HG03060 (cell line): Measurements from ENCODE around the gene UNC13D.

Source experiments
- ATAC-seq: cut with Tn5 transposase; IDR thresholded peaks from one replicate; pipeline ENCODE4 v1.9.1; 2021; ENCODE audit warnings: low read depth, moderate number of reproducible peaks; ENCODE audit not compliant: unreplicated experiment

The UNC13D gene

DNA sequence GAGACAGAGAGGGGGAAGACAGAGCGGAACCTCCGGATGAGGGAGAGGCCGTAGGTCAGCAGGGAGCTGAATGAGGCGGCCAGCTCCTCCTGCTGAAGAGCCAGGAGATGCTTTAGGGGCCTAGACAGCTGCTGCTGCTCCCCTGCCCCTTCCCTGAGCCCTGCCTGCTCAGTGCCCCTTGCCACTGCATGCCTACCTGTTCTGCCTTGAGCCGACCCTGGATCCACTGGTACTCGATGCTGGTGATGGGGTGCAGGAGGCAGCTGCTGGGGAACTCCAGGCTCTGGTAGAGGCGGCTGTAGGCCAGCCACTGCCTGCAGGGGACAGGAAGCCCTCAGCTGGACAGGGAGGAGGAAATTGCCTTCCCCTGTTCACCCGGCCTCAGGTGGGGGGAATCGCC is 7.6 kb downstream of the UNC13D start:
- ATAC-seq: no peak

DNA sequence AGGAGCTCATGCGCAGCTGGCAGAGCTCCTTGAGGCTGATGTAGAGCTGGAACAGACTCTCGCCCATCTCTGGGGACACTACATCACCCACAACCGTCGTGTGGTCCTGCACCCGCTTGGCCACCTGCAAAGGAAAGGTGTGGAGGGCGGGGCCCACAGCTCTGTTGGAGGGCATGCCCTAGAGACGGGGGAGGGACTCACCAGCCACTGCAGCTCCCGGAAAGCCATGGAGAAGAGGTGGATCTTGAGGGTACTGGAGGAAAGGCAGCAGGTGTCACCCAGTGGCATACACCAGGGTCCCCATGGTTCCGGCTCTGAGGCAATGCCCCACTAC is 8.6 kb downstream of the UNC13D start:
- no peak for ATAC-seq

DNA sequence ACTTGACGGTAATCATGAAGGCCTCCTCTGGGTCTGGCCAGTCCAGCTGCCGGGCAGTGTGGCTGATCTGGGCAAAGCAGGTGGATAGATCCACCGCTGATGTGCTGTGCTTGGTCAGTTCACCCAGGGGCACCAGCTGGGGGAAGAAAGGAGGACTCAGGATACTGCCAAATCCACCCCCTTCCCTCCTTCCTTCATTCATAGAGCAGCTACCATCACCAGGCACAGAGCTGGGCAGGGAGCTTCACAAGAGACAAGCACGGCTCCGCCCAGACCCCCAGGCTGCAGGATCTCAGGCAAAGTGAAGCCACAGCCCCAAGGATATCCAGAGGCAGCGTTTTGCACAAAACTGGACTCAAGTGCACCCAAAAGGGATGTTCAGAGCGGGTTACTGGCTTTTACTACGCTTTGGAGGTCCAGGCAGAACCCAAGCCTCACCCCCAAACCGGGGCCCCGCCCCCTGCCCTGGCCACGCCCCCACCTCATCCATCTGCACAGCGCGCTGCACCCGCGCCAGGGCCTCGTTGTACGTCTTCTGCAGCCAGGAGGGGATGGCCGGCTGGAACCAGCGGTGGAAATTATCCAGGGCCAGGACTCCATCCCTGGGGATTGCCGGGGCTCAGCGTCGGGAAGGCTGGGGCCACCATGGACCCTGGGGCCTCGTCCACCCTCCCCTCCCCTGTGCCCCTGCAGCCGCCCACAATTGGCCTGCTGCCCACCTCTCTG is 9.1 kb downstream of the UNC13D start:
- no peak for ATAC-seq

DNA sequence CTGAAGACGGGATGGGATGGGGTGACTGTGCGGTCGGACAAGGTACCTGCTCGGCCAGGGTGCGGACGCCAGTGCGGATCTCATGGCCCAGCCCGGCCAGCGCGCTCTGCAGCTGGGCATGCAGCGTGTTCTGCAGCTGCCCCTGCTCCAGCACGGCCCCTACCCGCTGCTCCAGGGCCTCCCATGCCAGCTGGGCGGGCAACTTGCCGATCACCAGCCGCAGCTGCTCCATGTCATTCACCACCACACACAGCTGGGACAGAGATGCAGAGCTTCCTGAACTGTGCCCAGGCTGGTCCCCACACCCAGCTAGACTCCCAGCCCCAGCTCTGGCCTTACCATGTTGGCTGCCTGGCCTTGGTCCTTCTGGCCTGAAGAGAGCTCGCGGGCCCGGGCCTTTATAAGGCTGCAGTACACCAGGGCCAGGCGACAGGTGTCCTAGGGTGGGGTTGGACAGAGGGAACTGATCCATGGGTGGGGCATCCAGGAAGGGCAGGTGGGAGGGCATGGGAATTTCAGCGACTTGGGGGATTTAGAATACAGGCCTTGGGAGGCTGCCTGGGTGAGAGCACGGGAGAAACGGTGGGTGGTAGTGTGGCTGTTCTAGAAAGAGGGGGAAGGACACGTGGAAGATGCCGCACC is 9.8 kb downstream of the UNC13D start:
- no peak for ATAC-seq

DNA sequence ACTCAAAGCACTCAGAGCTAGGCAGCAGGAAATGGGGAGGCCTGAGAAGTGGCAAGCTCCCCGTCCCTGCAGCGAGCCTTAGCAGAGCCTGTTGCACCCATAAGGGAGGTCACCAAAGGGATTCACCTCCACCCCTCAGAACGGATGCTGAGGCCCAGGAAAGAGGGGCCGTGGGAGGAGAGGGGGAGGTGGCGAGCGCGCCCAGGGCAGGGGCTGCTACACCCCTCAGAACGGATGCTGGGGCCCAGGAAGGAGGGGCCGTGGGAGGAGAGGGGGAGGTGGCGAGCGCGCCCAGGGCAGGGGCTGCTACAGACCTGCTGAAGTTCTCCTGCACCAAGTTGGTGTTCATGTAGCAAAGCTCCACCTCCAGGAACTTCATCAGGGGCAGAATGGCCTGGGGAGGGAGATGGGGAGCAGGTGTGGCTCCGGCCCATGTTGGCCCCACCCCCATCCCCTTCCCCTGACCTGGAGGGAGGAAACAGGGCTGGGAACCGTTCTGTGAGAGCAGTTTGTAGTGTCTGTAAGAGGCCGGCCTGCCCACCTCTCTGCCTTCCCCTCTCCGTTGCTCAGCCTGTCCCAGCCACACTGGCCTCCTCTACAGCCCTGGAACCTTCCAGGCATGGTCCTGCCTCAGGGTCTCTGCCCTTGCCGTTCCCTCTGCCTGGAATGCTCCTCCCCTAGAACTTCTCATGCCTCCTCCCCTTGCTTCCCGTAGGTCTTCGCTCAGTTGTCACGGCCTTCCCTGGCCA is 11.4 kb downstream of the UNC13D start:
- no peak for ATAC-seq

DNA sequence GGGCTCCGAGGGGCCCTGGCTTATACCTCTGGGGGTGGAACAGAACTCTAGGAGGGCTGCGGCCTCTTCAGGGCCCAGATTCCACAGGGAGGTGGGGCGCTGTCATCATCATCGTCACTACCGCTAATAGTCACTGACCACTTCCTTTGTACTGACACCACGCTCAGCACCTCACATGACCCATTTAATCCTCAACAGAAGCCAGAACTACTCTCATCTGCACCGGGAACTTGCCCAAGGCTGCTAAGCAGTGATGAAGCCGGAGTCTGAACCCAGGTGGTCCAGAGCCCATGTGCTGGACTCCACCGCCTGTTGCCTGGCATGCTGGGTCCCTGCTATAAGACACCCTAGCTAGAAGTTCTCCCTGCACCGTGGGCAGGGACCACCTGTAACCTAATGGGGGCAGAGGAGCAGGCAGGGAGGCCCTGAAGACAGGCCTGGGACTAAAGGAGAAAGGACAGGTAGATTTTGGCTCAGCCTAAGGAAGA is 12.0 kb downstream of the UNC13D start:
- ATAC-seq: no peak

DNA sequence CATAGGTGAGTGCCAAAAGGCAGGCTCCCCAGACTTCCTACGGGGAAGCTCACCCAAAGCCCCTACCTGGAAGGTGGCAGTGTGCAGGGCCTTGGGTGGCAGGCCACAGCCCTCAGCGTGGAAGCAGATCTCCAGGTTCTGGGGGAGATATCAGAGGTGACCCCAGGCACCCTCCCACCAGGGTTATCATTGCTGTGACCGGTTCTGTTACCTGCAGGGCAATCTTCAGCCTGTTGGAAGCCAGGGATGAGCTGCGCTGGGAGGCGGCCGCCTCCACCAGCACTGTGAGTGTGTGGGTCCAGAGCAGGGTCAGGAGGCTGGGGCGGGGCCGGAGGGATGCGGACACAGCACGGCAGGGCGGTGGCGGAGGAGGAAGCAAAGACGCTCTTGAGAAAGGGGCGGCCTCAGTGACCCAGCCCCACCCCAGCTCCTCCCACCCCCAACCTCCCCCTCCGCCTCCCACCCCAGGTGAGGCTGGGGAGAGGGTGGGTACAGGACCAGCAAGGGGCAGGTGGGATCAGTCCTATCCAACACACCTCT is 13.1 kb downstream of the UNC13D start:
- ATAC-seq: no peak

DNA sequence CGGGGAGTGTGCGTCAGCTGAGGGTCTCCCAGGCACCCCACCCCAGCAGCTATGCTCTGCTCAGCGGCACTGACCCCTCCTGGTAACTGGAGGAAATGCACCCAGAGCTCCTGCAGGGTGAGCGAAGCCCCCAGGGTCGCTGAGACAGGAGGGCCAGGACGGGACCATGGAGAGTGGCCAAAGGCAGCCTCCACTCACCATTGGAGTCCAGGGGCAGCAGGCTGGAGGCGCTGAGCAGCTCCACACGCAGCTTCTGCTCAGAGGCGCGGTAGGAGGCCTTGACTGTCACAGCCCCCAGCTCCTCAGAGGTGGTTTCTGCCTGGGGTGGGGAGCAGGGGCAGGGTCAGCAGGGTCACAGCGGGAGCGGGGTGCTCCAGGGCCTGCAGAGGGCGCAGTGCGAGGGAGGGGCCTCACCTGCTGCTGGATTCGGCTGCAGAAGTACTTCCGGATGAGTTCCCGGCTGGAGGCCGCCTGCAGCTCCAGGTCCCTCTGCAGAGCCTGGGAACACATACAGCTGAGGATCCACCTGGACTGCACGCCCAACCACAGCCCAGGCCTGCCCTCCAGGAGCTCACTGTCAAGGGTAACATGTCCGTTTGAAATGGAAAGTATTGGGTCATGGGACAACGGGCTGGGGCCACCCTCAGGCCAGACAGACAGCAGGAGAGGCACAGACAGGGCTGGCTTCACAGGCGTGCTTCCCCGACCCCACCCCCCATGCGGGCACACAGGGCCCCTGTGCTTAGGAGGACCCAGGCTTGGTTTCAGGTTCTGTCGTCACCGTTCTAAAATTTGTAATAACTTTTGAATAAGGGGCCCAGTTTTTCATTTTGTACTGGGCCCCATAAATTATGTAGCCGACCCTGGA is 13.8 kb downstream of the UNC13D start:
- ATAC-seq: no peak

DNA sequence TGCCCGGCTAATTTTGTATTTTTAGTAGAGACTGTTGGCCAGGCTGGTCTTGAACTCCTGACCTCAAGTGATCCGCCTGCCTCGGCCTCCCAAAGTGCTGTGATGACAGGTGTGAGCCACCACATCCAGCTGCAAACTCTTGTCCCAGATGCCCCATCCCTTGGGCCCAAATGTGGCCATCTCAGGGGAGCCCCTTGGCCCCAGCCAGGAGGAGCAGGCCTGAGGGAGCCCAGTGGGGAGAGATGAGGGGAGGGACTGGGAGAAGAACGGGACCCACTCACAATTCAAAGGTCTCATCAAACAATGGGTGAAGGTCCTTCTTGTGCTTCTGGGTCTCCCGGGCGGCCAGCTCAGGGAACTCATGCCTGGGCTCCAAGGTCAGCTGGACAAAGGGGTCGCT is 14.5 kb downstream of the UNC13D start:
- ATAC-seq: no peak

DNA sequence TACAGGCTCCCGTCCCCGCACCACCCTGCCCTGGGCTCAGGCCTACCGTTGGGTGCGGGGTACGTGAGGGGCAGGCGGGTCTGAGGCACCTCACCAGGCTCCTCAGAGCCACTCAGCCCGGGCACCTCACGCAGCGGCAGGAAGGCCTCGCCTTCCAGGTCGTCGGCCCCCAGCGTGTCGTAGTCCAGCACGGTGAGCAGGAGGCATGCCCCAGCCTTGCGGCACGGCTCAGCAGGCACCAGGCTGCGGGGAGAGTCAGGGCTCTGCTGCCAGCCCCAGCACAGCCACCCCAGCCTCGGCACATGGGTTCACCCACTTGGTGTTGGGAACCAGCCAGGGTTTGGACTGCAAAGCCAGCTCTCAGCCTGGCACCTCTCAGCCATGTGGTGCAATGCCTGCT is 15.5 kb downstream of the UNC13D start:
- no peak for ATAC-seq

DNA sequence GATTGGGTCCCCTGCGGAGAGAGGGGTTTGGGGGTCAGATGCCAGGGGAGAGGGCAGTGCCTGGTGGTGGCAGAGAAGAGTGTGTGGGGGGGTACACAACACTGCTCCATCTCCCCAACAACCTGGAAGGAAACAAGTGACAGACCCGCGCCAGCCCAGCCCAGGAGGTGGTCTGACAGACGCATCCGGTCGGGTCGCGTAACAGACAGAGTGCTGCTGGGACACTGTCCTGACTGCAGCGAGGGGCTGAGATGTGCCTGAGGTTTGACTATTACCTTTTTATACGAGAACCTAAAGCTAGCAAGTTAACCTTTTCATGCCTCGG is 16.2 kb downstream of the UNC13D start:
- ATAC-seq: no peak

DNA sequence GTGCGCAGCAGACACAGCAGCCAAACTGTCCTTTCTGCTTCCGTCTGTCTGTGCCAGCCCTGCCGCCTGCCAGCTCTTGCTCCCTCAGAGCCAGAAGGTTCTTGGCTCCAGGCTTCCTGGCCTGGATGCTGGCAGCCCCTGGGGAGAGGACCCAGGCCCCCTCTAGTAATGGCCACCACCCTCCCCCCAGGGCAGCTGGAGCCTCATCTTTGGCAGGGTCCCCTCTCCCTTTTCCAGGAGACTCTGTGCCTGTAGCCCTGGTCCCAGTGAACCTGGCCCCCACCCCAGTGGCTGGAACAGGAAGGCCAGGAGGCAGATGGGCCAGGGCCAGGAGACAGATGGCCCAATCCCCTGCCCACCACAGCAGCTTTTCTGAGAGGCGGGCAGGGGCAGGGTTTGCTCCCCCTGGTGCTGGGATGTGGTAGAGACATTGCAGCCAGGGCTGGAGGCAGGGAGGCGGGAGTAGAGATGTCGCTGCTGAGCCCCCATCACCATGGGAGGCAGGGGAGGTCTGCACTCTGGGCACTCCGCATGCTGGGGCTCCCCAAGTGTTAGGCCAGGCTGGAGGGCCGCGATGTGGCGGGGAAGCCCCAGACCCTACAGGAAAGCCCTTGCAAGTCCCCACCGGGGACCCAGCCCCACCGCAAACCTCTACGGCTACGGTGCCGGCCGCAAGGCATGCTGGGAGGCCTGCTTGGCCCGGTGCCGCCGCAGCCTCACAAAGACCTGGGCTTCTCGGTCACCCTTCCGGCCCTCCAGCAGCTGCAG is 16.7 kb downstream of the UNC13D start:
- ATAC-seq: no peak

DNA sequence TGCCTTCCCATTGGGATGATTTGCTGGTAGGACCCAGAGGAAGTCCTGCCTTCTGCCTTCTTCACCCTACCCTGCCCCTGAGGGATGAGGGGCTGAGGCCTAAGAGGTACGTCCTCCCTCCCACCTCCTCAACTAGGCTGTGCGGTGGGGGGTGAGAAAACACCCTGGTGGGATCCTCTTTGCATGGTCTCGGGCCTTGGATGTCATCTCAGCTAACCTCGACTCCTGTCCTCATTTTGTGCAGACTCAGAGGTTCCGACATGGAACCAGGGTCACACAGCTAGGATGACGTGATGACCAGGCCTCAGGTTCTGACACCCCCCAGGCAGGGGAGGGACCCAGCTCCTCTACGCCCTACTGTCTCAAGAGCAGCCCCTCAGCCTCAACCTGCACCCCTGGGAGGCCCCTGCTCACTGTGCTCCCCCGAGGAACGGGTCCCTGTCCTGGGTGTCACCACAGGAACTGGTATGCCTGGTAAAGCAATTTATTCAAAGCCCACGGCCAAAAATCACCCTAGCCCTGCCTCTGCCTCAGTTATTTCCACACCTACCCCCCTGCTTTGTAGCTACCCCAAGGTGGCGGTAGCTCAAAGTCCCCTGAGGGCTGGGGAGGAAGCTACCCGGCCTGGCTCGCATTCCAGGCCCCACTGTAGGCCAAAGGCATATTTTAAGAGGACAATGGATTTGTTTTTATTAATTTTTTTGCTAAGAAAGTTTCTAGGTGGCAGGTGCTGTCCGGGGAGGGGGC is 17.5 kb downstream of the UNC13D start:
- ATAC-seq: no peak

DNA sequence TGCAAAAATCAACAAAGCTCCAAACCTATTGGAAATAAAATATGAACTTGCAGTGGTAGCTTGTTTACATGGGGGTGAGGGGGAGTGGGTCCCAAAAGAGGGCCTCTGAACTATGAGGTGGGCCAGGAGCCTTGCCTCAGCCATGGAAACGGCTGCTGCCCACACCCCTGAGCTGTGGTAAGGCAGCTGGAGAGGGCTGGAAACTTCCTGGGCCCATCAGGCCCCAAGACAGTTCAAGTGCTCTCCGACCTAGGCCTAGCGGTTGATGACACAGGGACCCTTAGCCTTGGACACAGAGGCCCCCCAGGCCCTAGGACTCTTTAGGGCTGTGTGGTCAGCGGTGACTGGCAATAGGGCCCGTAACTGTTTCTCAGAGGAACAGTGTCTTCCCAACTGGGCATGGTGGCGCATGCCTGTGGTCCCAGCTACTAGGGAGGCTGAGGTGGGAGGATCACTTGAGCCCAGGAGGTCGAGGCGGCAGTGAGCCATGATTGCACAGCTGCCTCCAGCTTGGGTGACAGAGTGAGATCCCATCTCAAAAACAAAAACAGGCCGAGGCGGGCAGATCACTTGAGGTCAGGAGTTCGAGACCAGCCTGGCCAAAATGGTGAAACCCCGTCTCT is 18.3 kb downstream of the UNC13D start:
- no peak for ATAC-seq

DNA sequence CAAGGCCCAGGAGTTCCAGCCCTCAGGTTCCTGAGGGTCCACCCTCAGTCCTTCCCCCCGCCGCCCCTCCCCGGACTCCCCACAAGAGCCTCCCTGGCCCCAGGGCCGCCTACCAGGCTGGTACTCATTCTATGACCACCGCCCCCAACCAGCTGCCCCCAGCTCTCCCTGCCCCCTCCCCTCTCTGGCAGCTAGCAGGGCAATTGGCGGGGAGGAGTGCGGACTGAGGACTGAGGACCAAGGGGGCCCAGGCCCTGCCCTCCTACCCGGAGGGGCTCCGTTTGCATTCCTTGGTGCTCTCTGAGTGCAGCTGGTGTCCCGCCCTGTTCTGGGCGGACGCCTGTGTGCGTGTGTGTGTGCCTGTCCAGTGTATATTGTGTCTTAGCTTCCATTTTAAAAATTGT is 19.1 kb downstream of the UNC13D start:
- ATAC-seq: no peak

DNA sequence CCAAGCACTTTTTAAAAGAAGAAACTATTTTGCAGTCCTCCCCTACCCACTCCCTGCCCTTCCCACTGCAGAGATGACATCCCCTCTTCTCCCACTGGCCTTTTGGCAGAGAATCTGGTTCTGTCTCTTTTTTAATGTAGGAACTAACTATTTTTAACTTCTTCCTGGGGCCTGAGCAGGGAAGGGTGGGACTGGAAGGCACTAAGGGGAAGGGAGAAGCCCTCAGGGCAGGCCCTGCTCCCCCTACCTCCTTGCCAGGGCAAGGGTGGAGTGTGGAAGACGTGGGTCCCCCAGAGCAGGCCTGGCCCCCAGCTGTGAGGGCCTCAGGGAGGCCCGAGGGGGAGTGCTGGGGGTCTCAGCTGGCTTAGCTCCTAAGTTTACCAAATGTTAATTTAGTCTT is 19.5 kb downstream of the UNC13D start:
- no peak for ATAC-seq

DNA sequence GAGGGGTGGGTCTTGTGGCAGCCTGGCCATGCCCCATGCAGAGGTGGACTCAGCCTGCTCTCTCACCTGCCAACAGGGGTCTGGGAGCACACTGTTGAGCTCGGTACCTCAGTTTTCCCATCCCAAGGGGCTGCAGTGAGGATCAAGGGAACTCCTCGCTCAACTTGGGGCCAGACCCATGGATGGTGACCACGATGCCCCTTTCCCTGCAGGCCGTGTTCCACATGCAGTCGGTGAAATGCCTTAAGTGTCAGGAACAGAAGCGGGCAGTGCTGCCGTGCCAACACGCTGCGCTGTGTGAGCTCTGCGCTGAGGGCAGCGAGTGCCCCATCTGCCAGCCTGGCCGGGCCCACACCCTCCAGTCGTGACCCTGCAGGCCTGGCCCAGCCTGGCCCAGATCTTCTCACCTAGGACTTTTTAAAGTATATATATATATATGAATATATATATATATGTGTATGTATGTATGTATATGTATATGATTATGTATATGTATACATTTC is 20.1 kb downstream of the UNC13D start:
- no peak for ATAC-seq

DNA sequence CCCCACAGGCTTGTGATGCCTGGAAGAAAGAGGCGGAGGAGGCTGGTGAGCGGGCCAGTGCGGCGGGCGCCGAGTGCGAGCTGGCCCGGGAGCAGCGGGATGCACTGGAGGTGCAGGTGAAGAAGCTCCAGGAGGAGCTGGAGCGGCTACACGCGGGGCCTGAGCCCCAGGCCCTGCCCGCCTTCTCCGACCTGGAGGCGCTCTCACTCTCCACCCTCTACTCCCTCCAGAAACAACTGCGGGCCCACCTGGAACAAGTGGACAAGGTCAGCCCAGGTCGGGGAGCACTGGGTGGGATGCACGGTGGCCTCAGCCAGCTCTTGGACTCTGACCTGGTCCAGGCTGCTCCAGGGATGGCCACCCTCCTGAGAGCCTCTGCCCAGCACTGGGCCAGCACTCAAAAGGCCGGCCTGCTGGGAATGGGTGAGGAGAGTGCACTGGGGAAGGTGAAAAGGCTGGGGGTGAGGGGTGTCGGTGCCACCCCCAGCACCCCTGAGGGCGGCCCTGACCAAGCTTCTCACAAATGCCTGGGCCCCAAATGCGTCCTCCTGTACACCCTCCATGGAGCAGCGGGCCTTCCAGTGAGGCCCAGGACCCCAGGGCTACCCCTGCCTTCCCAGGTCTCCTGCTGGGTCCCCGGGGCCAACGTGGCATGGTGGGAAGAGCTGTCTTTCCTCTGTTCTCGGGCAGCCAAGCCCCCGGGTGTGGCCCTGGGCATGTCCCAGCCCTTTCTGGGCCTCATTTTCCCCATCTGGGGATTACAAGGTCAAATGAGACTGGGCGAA is 20.8 kb downstream of the UNC13D start:
- ATAC-seq: no peak
